ENCODE results near the gene INPP5B.
A peak's percentile ranks its signal among the peaks of the same experiment; 100 is the strongest.

INPP5B gene

DNA sequence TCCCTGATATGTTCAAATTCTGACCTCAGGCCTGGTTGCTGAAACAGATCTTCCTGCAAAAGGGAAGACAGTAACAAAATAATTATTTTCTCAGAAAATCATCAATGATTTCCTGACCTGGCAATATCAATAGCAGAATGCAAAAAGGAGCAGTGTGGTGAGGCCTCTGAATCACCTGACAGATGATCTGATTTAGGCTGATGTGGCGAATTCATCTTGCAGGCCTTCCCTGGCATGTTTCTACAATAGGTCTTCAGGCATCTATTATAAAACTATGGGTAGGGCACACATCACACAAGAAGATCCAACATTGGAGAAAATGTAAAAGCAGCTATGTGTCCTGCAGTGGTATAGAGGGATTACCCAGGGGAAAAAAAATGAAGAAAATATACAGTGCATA is 80.4 kb downstream of the INPP5B start:
- DNase-seq, result no peak

DNA sequence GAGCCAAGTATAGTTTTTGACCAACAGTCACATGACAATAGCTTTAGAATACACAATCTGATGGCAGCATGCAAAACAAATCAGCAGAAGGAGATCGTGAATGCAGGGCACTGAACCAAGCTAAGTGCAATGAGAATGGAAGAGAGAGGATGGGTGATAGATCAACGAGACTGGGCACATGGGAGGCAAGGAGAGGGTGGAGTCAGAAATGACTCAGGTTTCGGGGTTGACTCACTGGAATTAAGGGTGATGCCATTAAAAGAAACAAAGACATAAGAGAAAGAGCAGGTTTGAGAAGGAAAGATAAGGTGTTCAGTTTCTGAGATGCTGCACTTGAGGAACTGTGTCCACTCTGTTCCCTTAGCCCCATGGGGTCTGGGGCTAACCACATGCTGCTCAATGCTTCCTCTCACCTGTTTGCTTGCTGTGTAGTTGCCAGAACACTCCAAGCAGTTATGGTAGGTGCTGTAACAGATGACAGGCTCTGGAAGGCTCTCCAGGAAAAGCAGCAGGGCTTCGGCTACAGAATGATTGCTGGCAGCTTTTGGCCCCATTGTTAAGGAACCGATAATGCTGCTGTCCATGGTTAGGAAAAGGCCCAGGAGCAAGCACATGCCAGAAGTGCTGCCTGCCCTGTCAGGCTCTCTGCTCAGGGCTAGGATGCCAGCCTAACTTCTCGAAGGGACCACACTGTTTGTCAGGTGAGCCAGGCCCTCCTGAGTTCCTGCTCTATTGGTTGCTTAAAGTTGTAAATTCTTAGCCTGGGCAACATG is 81.3 kb downstream of the INPP5B start:
- no peak for DNase-seq

DNA sequence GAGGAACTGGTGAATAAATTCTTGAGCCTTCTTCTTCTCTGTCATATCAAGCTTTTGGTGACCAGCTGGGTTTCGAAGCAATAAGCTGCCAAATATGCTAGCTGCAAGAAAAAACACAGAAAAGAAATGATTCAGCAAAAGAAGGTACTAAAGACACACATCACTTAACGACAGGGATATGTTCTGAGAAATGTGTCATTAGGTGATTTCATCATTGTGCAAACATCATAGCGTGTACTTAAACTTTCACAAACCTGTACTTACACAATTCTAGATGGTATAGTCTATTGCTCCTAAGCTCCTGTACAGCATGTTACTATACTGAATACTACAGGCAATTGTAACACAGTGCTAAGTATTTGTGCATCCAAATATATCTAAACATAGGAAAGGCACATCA is 84.5 kb downstream of the INPP5B start:
- no peak for DNase-seq

DNA sequence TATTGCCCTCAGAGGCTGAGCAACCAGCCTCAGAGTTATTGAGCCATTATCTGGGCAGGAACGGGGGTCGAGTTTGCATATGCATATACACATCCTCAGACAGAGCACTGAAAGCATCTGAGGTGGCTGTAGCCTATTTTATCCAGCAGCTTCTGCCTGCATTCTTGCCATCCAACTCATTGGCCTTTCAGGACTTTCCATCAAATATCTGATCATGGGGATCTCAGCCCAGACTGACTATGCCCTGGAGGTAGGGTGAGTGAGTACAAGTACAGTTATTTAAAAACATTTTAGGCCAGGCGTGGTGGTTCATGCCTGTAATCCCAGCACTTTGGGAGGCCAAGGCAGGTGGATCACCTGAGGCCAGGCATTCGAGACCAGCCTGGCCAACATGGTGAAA is 85.7 kb downstream of the INPP5B start:
- no peak for DNase-seq

DNA sequence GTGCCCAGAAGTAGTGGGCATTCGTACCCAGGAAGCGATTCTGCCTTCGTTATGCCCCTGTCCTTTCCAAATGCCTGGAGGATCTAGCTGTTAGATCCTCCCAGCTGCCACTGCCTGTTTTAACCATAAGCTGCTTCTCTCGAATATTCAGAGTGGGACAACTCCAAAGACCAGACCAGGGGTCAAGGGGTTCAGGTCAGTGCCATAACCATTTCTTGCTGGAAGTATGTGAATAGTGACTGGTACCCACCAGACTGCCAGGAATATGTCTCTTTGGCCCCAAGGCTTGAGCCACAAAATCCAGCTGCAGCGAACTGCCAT is 86.5 kb downstream of the INPP5B start:
- no peak for DNase-seq

DNA sequence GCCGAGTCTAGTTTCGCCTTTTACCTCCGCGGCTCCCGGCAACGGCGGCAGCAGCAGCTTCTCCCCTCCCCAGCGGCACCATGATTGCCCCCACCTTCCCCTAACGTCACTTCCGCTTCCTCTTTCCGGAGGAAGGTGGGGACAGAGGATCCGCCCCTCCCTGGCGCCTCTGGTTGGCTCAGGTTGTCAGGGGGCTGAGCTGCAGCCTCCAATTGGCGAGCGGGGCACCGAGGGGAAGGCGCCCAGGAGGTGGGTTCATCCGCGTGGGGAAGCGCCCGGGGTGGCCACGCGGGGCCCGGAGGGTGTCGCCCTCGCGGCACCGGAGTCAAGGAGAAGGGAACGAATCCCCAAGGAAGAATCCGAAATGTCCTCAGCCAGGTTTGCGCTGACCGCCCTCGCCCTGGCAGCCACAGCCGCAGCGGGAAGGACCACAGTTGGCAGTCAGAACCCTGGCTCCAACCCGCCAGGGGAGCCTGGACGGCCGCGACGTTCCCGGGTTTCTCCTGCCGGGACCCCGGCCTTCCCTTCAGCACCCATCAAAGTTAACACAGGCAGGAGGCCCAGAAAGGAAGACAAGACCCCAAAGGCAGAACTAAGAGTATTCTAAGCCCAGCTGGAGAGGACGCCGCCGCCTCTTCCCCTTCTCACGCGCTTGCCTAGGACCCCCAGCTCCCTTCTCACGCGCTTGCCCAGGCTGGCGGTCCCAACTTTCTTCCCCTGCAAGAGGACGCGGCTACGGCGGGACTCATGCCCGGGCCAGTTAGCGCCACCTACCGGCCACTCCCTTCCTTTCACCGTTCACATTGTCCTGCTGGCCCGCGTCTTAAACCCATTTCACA is 87.1 kb downstream of the INPP5B start, which contains the start of gene MTF1:
Gene MTF1 (minus strand): TSS at position 86 of the 839 bp plus-strand sequence. CDS start 1,934 bp downstream, outside the sequence.
- peak; percentile 97 to 98 for DNase-seq

DNA sequence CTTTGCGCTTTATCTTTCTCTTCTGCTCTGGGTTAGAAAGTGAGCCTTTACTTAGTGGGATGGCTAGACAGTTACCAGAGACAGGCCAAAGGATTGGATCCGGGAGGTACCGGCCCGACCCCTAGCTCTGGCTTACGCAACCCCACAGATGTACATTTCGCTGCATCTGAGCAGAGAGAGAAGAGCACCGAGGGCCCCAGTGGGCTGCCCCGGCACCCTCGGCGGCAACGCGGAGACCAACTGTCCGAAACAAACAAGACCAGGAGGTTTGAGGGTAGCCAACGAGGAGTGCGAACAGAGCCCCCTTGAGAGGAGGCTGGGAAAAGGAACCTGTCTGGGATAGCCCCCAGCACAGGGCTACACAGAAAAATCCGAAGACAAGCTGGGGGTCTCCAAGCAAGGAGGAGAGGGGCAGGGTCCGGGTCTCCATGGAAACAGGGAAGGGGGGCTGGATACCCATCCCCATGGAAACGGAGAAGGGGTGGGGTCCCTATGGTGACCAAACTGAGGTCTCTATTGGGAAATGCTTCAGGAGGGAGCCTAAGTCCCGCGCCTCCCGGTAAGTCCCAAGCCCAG is 87.8 kb downstream of the INPP5B start:
- DNase-seq, result peak in 1 of 2 donors; percentile 9

DNA sequence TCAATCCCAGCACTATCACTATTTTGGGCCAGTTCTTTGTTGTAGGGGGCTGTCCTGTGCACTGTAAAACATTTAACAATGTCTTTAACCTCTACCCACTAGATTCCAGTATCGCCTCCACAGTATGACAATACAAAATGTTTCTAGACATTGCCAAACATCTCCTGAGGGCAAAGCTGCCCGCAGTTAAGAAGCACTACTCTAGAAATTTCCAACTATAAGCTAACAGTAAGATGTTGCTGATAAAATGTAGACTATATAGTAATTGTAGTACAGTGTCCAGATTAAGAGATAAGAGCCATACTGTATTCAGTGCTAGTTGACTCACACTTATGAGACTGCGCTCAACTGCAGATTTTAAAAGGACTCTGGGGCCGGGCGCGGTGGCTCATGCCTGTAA is 92.4 kb downstream of the INPP5B start:
- no peak for DNase-seq

DNA sequence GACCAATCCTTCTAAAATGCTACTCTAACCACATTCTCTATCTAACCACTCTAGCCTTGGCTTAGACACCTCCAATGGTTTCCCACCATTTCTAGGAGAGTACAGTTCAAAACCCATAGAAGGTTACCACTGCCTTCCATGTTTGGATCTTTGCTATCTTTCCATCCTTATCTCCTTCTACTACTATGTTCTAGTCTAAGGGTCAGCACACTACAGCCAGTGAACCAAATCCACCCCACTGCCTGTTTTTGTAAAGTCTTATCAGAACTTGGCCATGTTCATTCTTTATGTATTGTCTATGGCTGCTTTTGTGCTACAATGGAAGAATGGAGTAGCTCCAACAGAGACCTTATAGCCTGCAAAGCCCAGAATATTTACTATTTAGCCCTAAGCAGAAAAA is 93.7 kb downstream of the INPP5B start:
- DNase-seq, result no peak

DNA sequence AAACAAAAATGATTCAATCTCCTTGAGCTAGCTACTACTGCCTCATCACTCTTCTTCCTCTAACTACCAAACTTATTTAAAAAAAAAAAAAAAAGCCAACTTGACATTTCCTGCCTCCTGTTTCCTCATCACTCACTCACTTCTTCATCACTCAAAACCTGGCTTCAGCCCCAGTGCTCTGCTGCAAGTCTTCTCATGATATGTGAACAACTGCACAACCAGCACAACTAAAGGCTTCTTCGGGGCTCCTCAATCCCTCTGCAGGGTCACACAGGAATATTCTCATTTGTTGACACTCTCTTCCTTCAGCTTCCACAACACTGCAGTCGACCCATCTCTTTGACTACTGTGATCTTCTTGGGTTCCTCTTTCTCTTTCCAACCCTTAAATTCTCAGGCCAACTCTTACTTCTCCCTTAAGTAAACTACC is 95.1 kb downstream of the INPP5B start:
- no peak for DNase-seq

DNA sequence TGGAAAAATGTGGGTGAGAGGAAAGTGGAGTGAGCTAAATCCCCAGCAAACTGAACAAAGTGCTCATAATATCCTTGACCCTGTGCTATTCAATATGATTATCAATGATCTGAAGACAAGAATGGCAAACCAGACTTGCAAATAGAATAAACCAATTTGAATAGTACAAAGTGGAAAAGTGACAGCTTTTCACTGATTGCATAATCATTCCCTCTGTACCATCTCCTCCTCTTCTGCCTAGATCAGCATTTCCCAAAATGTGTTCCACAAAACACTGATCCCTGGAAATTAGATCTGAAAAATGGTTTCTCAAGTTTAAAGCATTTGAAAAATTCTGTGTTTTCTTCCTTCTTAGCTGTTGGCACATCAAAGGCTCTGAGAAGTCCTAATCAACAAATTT is 95.6 kb downstream of the INPP5B start:
- no peak for DNase-seq

DNA sequence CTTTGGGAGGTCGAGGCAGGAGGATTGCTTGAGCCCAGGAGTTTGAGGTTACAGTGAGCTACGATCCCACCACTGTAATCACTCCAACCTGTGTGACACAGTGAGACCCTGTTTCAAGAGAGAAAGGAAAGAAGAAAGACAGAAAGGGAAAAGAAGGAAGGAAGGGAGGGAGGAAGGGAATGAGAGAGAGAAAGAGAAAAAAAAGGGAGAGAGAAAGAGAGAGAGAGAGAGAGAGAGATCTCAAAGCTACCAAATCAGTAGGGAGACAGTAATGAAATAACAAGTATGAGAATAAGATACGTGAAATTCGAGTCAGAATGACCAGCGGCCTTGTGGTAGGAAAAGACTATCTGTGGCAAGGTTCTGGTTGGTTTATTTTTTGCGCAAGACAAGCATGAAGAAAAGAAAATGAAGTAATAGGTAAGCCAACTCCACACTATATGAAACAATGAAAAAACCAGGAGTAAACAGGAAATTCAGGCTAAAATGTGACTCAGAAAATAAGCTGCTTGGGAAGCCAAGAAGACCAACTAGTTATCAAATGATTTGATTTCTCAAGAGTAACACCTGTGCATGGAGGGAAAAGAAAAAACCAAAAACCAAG is 96.4 kb downstream of the INPP5B start:
- no peak for DNase-seq

DNA sequence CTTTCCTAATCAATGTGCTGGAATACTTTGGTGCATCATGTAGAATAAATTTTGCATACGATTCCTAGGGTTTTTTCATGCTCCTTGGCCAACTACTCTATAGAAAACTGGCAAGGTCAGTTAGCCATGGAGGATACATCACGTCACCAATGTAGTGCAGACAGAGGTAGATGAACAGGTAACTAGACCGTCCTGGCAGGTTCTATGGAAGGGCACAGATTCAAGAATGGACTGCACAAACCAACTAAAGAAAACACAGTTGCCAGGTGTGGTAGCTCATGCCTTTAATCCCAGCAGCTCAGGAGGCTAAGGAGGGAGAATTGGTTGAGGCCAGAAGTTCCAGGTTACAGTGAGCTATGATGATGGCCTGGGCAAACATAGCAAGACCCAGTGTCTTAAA is 97.4 kb downstream of the INPP5B start:
- DNase-seq, result no peak

DNA sequence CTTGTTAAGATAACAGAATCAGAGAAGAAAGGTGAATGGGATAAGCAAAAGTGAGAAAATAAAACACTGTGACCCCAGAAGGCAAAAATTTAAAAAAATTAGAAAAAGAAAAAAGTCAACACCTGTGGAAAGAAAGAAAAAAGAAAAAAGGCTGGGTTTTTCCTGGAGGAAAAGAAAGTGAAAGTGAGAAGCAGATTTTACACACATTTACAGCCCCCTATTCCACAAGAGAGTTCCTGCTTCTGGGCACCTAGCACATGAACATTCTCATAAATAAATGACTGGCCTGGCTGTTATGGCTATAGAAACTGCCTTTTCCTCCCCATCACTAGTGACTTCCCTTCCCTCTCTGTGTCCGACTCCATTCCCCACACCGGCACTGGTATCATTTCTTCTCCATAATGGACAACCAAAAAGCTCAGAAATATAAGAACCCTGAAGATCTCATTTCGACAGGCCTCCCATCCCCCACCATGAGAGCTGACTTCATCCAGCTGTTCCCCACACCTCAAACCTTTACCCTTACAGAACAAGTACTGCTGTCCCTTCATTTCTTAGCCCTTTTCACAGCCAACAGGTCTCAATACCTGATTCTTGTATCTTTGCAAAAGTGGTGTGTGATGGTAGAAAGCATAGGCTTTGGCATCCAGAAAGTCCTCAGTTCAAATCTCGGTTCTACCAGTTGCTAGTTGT is 100.1 kb downstream of the INPP5B start:
- no peak for DNase-seq

DNA sequence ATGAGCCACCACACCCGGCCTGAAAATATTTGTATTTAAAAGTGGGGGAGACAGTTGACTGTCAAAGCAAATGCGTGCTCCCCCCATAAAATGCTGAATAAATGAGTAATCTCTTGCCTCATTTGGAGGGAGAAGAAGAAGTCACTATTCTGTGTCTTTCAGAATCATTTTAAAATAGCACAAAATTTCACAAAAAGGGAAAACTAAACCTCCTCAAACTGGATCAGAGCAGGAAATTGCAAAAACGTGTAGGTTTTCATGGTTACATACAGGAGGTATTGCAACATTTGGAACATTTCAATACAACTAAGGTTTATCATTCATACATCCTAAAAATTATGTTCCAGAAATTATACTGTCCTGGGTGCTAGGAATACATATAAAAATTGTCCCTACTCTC is 101.1 kb downstream of the INPP5B start:
- DNase-seq, result no peak

DNA sequence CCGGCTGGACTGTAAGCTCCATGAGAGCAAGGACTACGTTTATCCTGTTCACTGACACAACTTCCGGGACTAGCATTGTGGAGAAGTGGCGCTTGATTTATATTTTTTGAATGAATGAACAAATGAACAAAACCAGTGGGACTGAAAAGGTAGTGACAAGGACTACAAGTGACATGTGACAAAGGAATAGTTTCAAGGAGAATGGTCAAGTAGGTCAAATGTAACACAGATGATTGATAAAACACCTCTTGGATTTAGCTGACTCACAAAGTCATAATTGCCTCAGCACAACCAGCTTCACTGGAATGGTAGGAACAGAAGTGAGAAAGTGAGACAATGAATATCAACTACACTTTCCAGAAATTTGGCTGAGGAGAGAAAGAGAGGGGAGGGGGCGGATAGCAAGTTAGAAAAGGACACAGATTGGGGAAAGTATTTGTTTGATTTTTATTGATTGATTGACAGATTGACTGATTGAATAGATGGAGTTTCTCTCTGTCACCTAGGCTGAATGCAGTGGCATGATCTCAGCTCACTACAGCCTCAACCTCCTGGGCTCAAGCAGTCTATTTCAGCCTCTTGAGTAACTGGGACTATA is 101.7 kb downstream of the INPP5B start:
- no peak for DNase-seq

DNA sequence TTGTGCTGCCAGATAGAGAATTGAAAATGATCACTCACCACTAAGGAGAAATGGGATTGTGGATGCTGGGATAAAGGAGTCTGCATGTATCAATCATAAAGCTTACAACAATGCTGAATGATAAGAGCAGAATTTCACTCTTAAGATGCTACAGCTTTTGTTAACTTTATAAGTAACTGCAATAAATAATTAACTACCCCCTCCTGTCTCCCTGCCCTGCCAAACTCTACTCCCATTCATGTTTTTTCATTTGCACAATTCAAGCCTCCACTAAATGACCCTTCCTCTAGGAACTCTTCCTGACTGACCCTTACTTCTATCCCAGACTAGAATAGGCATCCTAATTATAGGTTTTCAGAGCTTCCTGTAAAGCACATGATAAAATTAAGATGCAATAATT is 102.3 kb downstream of the INPP5B start:
- DNase-seq, result no peak

DNA sequence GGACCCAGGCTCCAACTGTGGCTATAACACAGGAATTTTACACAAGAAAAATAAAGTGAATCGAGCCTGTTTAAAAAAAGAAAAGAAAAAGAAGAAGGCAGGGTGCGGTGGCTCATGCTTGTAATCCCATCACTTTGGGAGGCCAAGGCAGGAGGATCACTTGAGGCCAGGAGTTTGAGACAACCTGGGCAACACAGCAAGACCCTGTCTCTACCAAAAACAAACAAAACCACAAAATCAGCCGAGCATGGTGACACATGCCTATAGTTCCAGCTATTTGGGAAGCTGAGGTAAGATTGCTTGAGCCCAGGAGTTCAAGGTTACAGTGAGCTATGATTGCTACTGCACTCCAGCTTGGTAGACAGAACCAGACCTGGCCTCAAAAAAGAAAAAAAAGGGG is 105.2 kb downstream of the INPP5B start:
- no peak for DNase-seq

DNA sequence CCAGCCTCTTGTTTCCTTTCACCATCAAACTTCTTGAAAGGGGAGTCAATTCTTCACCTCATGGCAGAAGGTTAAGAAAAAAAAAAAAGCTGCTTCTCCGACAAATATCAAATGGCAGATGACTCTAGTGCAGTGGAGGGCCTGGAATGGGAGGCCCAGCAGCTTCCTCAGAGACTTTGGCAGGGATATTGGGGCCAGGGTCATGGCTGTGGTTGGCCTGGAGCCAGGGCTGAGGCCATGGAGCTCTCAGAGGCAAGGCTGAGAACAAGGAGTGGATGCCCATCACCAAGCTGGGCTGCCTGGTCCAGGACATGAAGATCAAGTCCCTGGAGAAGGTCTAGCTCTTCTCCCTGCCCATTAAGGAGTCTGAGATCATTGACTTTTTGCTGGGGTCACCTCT is 106.1 kb downstream of the INPP5B start:
- DNase-seq, result no peak

DNA sequence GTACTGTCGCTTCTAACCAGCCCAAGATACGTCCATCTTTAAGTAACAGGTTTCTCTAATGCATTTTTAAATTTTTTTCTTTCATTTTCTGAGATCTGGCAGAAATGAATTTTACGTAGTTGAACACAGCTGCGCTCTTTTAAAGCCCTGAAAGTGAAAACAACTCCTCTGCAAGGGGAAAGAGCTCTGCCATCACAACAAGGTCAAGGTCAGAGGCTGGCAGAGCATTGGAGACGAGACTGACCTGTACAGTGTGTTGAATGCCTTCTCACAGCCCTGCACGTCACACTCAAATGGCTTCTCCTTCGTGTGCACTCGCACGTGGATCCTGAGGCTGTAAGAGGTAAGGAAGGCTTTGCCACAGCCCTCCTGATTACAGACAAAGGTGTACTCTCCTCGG is 107.2 kb downstream of the INPP5B start:
- DNase-seq, result no peak

DNA sequence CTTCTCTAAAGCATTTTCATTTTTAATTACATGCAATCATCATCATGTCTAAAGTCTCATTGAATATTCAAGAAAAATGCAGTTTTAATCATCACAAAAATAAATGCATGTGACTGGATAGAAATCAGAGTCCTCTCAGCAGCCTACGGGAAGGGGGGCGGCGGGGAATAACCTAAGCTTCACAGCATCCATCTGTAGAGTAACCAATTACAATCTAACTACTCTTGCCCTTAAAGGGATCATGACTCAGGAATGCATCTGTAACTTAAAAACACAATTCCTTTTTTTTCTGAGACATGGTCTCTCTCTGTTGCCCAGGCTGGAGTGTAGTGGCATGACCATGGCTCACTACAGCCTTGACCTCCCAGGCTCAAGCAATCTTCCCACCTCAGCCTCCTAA is 110.1 kb downstream of the INPP5B start:
- no peak for DNase-seq

DNA sequence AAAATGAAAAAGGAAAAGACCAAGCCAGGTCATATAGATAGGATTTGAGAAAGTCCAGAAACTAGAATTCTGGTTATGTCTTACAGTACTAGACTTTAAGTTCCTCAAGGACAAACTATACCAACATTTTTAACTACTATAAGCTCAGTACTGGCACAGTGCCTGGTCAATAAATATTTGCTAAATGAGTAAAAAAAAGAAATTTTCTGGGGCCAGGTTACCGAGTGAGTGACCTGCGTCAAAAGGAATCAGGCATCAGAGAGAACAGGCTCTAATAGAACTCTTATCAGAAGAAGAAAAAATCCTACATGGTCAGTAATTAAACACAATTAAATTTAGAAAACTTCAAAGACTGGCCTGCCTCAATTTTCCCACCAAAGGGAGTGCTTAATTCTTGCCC is 115.0 kb downstream of the INPP5B start:
- no peak for DNase-seq

DNA sequence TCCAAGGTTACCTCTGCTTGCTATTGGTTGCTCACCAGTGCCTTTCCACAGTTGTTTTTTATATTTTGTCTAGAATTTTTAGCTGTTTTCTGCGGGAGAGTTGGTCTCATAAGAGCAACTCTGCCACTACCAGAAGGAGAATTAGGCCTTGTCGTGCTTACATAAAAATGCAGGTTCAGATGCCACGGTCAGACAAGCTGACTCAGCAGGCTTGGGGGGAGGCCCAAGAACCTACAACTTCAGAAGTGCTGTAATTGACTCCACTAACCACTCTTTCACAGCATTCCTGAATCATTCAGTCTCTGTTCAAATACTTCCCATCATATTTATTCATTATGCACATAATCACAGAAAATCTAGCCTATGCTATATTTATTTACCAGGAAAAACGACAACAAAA is 115.7 kb downstream of the INPP5B start:
- no peak for DNase-seq

All from CD4-positive, alpha-beta T cell treated with Interferon alpha-2 for 1 hour (primary cell).